Neural crest cell (in vitro differentiated cells): ENCODE measurements around the gene MCRIP2. TPM values are rescaled to one million over a fixed set of nuclear protein-coding genes. Genes with fewer than 3 reads are reported as not detected.

Experiments
- DNase-seq: peaks from one replicate; pipeline ENCODE4 v3.0.0; 2021; ENCODE audit warnings: low read depth, mixed read lengths, low spot score
- H3K27ac Mint-ChIP-seq: one replicate; pipeline ENCODE4 v1.8.0; 2021; ENCODE audit warnings: mild to moderate bottlenecking, mixed read lengths; ENCODE audit not compliant: unreplicated experiment
- H3K27me3 Mint-ChIP-seq: 2 replicates; pipeline ENCODE4 v1.8.0; 2021; ENCODE audit warnings: low read depth, mild to moderate bottlenecking, mixed read lengths
- H3K36me3 Mint-ChIP-seq: 2 replicates; pipeline ENCODE4 v1.8.0; 2021; ENCODE audit warnings: low read depth, mild to moderate bottlenecking, mixed read lengths
- H3K4me1 Mint-ChIP-seq: 2 replicates; pipeline ENCODE4 v1.8.0; 2021; ENCODE audit warnings: mixed read lengths
- H3K4me3 Mint-ChIP-seq: one replicate; pipeline ENCODE4 v1.8.0; 2021; ENCODE audit warnings: mild to moderate bottlenecking, mixed read lengths
- H3K9me3 Mint-ChIP-seq: 2 replicates; pipeline ENCODE4 v1.8.0; 2021; ENCODE audit warnings: mixed read lengths
- CTCF ChIP-seq: fragments of 200-600 bp; sonication (generic); conservative IDR thresholded peaks from 2 replicates; pipeline ENCODE4 v1.5.0; 2021; ENCODE audit warnings: antibody characterized with exemption, mild to moderate bottlenecking
- total RNA-seq: library from RNA; stranded (reverse); gene quantifications from 2 replicates; pipeline ENCODE4 v1.2.1, GENCODE V29; 2021

The MCRIP2 gene
- total RNA-seq, 1 donor from 2014 or later: 17.6 TPM

- Mint-ChIP-seq H3K4me3 (no peak overlapping the region), H3K27ac (no peak overlapping the region), H3K27me3 (no peaks in the 10 kb centered on the region), H3K4me1 (peaks cover 4% of the 10 kb centered on the region), H3K9me3 (peaks cover 3% of the 10 kb centered on the region), H3K36me3 (peaks cover 25% of the 10 kb centered on the region)
- TF ChIP-seq CTCF: peak; percentile 41
- DNase-seq: no peak
Measured at GRCh38 chr16:600781-601180, 40.8 kb upstream of the MCRIP2 start.

- Mint-ChIP-seq H3K9me3 (peaks cover 3% of the 10 kb centered on the region), H3K27ac (no peak overlapping the region), H3K4me3 (no peak overlapping the region), H3K36me3 (peaks cover 23% of the 10 kb centered on the region), H3K27me3 (no peaks in the 10 kb centered on the region), H3K4me1 (peaks cover 4% of the 10 kb centered on the region)
- no peak for DNase-seq
- no peak for TF ChIP-seq CTCF
Measured at GRCh38 chr16:603933-604332, 37.7 kb upstream of the MCRIP2 start.

- Mint-ChIP-seq H3K27ac (no peak overlapping the region), H3K9me3 (peaks cover 3% of the 10 kb centered on the region), H3K36me3 (peaks cover 25% of the 10 kb centered on the region), H3K4me3 (no peak overlapping the region), H3K27me3 (no peaks in the 10 kb centered on the region), H3K4me1 (peaks cover 8% of the 10 kb centered on the region)
- DNase-seq: no peak
- no peak for TF ChIP-seq CTCF
Measured at GRCh38 chr16:606656-607307, 34.8 kb upstream of the MCRIP2 start.

- H3K4me3 Mint-ChIP-seq: no peak overlapping the region
Measured at GRCh38 chr16:608019-608418, 33.6 kb upstream of the MCRIP2 start.

GRCh38 chr16:609316-609715 is 32.3 kb upstream of the MCRIP2 start:
- Mint-ChIP-seq H3K27me3 (no peaks in the 10 kb centered on the region), H3K36me3 (peaks cover 25% of the 10 kb centered on the region), H3K9me3 (peaks cover 4% of the 10 kb centered on the region), H3K4me3 (no peak overlapping the region), H3K4me1 (peaks cover 8% of the 10 kb centered on the region), H3K27ac (no peak overlapping the region)
- no peak for DNase-seq
- TF ChIP-seq CTCF: no peak

More at GRCh38 chr16:608019-608418, 33.6 kb upstream of the MCRIP2 start:
- DNase-seq: no peak
- H3K27me3 Mint-ChIP-seq: no peaks in the 10 kb centered on the region
- peaks cover 25% of the 10 kb centered on the region for H3K36me3 Mint-ChIP-seq
- H3K9me3 Mint-ChIP-seq: peaks cover 3% of the 10 kb centered on the region
- TF ChIP-seq CTCF: no peak
- peak overlapping the region; percentile 78 for H3K27ac Mint-ChIP-seq
- peaks cover 8% of the 10 kb centered on the region for H3K4me1 Mint-ChIP-seq
